ENCODE results near the gene FIBIN. TPM values are rescaled to one million over a fixed set of nuclear protein-coding genes. Genes with fewer than 3 reads are reported as not detected.

FIBIN gene
- total RNA-seq, 1 experiment from 2014 or later: 3.4 TPM

GRCh38 chr11:27004103-27004502 lies 10.2 kb downstream of the FIBIN start:
- no peaks in the 10 kb centered on the region for H3K27me3 ChIP-seq
- no peak for DNase-seq
- no peaks in the 10 kb centered on the region for H3K36me3 ChIP-seq
- no peak overlapping the region for H3K4me3 ChIP-seq
- no peaks in the 10 kb centered on the region for H3K9me3 ChIP-seq

- H3K4me3 ChIP-seq: no peak overlapping the region
- no peak for DNase-seq
- H3K27me3 ChIP-seq: no peaks in the 10 kb centered on the region
- no peaks in the 10 kb centered on the region for H3K9me3 ChIP-seq
- no peaks in the 10 kb centered on the region for H3K36me3 ChIP-seq
These were observed 15.1 kb downstream of the FIBIN start for GRCh38 chr11:27008811-27009535.

- no peaks in the 10 kb centered on the region for H3K9me3 ChIP-seq
- DNase-seq: no peak
- H3K4me3 ChIP-seq: no peak overlapping the region
- H3K36me3 ChIP-seq: no peaks in the 10 kb centered on the region
- no peaks in the 10 kb centered on the region for H3K27me3 ChIP-seq
These were observed 17.8 kb downstream of the FIBIN start for GRCh38 chr11:27011560-27012233.

- no peak overlapping the region for H3K4me3 ChIP-seq
- no peaks in the 10 kb centered on the region for H3K9me3 ChIP-seq
- no peaks in the 10 kb centered on the region for H3K36me3 ChIP-seq
- H3K27me3 ChIP-seq: no peaks in the 10 kb centered on the region
- DNase-seq: peak; percentile 73
These were observed 18.5 kb downstream of the FIBIN start for GRCh38 chr11:27012234-27012921.

GRCh38 chr11:27013781-27014361 lies 20.0 kb downstream of the FIBIN start:
- no peak overlapping the region for H3K4me3 ChIP-seq
- DNase-seq: no peak
- H3K27me3 ChIP-seq: no peaks in the 10 kb centered on the region
- no peaks in the 10 kb centered on the region for H3K9me3 ChIP-seq
- H3K36me3 ChIP-seq: no peaks in the 10 kb centered on the region

- H3K36me3 ChIP-seq: no peaks in the 10 kb centered on the region
- no peaks in the 10 kb centered on the region for H3K27me3 ChIP-seq
- no peaks in the 10 kb centered on the region for H3K9me3 ChIP-seq
- no peak for DNase-seq
- no peak overlapping the region for H3K4me3 ChIP-seq
These were observed 25.1 kb downstream of the FIBIN start for GRCh38 chr11:27018902-27019529.

- DNase-seq: no peak
- no peak overlapping the region for H3K4me3 ChIP-seq
- H3K36me3 ChIP-seq: no peaks in the 10 kb centered on the region
- H3K27me3 ChIP-seq: no peaks in the 10 kb centered on the region
- no peaks in the 10 kb centered on the region for H3K9me3 ChIP-seq
These were observed 26.8 kb downstream of the FIBIN start for GRCh38 chr11:27020751-27021150.

- Histone ChIP-seq H3K4me3 (no peak overlapping the region), H3K9me3 (no peaks in the 10 kb centered on the region)
- DNase-seq: no peak
These were observed 28.8 kb downstream of the FIBIN start for GRCh38 chr11:27022659-27023251.

GRCh38 chr11:27024865-27025264 lies 31.0 kb downstream of the FIBIN start:
- no peak for DNase-seq
- Histone ChIP-seq H3K9me3 (no peaks in the 10 kb centered on the region), H3K4me3 (no peak overlapping the region), H3K27me3 (no peaks in the 10 kb centered on the region), H3K36me3 (no peaks in the 10 kb centered on the region)

More at GRCh38 chr11:27022659-27023251, 28.8 kb downstream of the FIBIN start:
- Histone ChIP-seq H3K27me3 (no peaks in the 10 kb centered on the region), H3K36me3 (no peaks in the 10 kb centered on the region)

- H3K4me3 ChIP-seq: no peak overlapping the region
- H3K27me3 ChIP-seq: no peaks in the 10 kb centered on the region
- DNase-seq: no peak
- no peaks in the 10 kb centered on the region for H3K9me3 ChIP-seq
- no peaks in the 10 kb centered on the region for H3K36me3 ChIP-seq
These were observed 31.5 kb downstream of the FIBIN start for GRCh38 chr11:27025312-27025955.

- Histone ChIP-seq H3K9me3 (no peaks in the 10 kb centered on the region), H3K4me3 (no peak overlapping the region), H3K27me3 (no peaks in the 10 kb centered on the region), H3K36me3 (no peaks in the 10 kb centered on the region)
- DNase-seq: no peak
These were observed 32.2 kb downstream of the FIBIN start for GRCh38 chr11:27025957-27026733.

GRCh38 chr11:27028561-27028965 lies 34.7 kb downstream of the FIBIN start:
- no peaks in the 10 kb centered on the region for H3K9me3 ChIP-seq
- DNase-seq: no peak
- no peaks in the 10 kb centered on the region for H3K27me3 ChIP-seq
- no peak overlapping the region for H3K4me3 ChIP-seq
- no peaks in the 10 kb centered on the region for H3K36me3 ChIP-seq

GRCh38 chr11:27029966-27030365 lies 36.1 kb downstream of the FIBIN start:
- Histone ChIP-seq H3K9me3 (peaks cover under 1% of the 10 kb centered on the region; the same call in 1 of the 2 replicates), H3K36me3 (no peaks in the 10 kb centered on the region)

GRCh38 chr11:27031754-27032153 lies 37.8 kb downstream of the FIBIN start:
- DNase-seq: no peak
- Histone ChIP-seq H3K9me3 (peaks cover 4% of the 10 kb centered on the region; the same call in 1 of the 2 replicates), H3K36me3 (no peaks in the 10 kb centered on the region), H3K27me3 (no peaks in the 10 kb centered on the region), H3K4me3 (no peak overlapping the region)

More at GRCh38 chr11:27029966-27030365, 36.1 kb downstream of the FIBIN start:
- no peak for DNase-seq
- Histone ChIP-seq H3K27me3 (no peaks in the 10 kb centered on the region), H3K4me3 (no peak overlapping the region)

GRCh38 chr11:27039873-27040272 lies 46.0 kb downstream of the FIBIN start:
- no peaks in the 10 kb centered on the region for H3K27me3 ChIP-seq
- peaks cover 4% of the 10 kb centered on the region; the same call in 1 of the 2 replicates for H3K9me3 ChIP-seq
- H3K36me3 ChIP-seq: no peaks in the 10 kb centered on the region
- no peak overlapping the region for H3K4me3 ChIP-seq
- DNase-seq: no peak
